T-helper 2 cell treated with Interferon-gamma antibody and Interleukin-4, amounts not matched to agents 100 ng/mL and 5 ng/mL, for 36 hours (primary cell): ENCODE data around the gene NR3C1. TPM values are rescaled to one million over a fixed set of nuclear protein-coding genes. Genes with fewer than 3 reads are reported as not detected.

Experiments used
- intact Hi-C: fragments of 100-400 bp; cut with micrococcal nuclease; formaldehyde crosslinking; loops from one replicate; pipeline ENCODE4 v1.15.1; 2023
- total RNA-seq: library from RNA; stranded (reverse); gene quantifications from 2 replicates; pipeline ENCODE4 v1.2.3, GENCODE V29; 2022

Gene NR3C1
- total RNA-seq, 1 donor from 2014 or later: 51.2 TPM

- intact Hi-C loops: no loop called here
Observed at GRCh38 chr5:143271431-143271830, 132.1 kb downstream of the NR3C1 start.

GRCh38 chr5:143268388-143268787 lies 135.1 kb downstream of the NR3C1 start:
- intact Hi-C loops: no loop called here

GRCh38 chr5:143267186-143267585 lies 136.3 kb downstream of the NR3C1 start:
- intact Hi-C loops: no loop called here

- intact Hi-C loops: no loop called here
Observed at GRCh38 chr5:143265995-143266394, 137.5 kb downstream of the NR3C1 start.

GRCh38 chr5:143263272-143263810 lies 140.1 kb downstream of the NR3C1 start:
- intact Hi-C loops: no loop called here

- intact Hi-C loops: no loop called here
Observed at GRCh38 chr5:143262393-143263174, 140.9 kb downstream of the NR3C1 start.

- intact Hi-C loops: no loop called here
Observed at GRCh38 chr5:143261748-143262392, 141.6 kb downstream of the NR3C1 start.

GRCh38 chr5:143259254-143259605 lies 144.3 kb downstream of the NR3C1 start:
- intact Hi-C loops: no loop called here

GRCh38 chr5:143258559-143259253 lies 144.8 kb downstream of the NR3C1 start:
- intact Hi-C loops: no loop called here

- intact Hi-C loops: no loop called here
Observed at GRCh38 chr5:143254819-143255218, 148.7 kb downstream of the NR3C1 start.

- intact Hi-C loops: no loop called here
Observed at GRCh38 chr5:143251946-143252345, 151.5 kb downstream of the NR3C1 start.

- intact Hi-C loops: no loop called here
Observed at GRCh38 chr5:143251190-143251589, 152.3 kb downstream of the NR3C1 start.

- intact Hi-C loops: no loop called here
Observed at GRCh38 chr5:143249851-143250250, 153.6 kb downstream of the NR3C1 start.

GRCh38 chr5:143248822-143249579 lies 154.5 kb downstream of the NR3C1 start:
- intact Hi-C loops: no loop called here

GRCh38 chr5:143248391-143248790 lies 155.1 kb downstream of the NR3C1 start:
- intact Hi-C loops: no loop called here

- intact Hi-C loops: no loop called here
Observed at GRCh38 chr5:143247134-143247815, 156.2 kb downstream of the NR3C1 start.

GRCh38 chr5:143245929-143246561 lies 157.4 kb downstream of the NR3C1 start:
- intact Hi-C loops: no loop called here

- intact Hi-C loops: no loop called here
Observed at GRCh38 chr5:143244990-143245389, 158.5 kb downstream of the NR3C1 start.

- intact Hi-C loops: no loop called here
Observed at GRCh38 chr5:143244000-143244736, 159.3 kb downstream of the NR3C1 start.

- intact Hi-C loops: no loop called here
Observed at GRCh38 chr5:143243103-143243502, 160.4 kb downstream of the NR3C1 start.
